GM19452 (cell line): ENCODE results near the gene IQGAP2.
"Not testable (repeated sequence)": the region's sequence is repeated elsewhere in the genome, so short reads cannot be mapped to it uniquely, and the experiment has no call there.

Experiments
- ATAC-seq: cut with Tn5 transposase; IDR thresholded peaks from one replicate; pipeline ENCODE4 v1.9.1; 2021; ENCODE audit not compliant: unreplicated experiment

The IQGAP2 gene, protein sequence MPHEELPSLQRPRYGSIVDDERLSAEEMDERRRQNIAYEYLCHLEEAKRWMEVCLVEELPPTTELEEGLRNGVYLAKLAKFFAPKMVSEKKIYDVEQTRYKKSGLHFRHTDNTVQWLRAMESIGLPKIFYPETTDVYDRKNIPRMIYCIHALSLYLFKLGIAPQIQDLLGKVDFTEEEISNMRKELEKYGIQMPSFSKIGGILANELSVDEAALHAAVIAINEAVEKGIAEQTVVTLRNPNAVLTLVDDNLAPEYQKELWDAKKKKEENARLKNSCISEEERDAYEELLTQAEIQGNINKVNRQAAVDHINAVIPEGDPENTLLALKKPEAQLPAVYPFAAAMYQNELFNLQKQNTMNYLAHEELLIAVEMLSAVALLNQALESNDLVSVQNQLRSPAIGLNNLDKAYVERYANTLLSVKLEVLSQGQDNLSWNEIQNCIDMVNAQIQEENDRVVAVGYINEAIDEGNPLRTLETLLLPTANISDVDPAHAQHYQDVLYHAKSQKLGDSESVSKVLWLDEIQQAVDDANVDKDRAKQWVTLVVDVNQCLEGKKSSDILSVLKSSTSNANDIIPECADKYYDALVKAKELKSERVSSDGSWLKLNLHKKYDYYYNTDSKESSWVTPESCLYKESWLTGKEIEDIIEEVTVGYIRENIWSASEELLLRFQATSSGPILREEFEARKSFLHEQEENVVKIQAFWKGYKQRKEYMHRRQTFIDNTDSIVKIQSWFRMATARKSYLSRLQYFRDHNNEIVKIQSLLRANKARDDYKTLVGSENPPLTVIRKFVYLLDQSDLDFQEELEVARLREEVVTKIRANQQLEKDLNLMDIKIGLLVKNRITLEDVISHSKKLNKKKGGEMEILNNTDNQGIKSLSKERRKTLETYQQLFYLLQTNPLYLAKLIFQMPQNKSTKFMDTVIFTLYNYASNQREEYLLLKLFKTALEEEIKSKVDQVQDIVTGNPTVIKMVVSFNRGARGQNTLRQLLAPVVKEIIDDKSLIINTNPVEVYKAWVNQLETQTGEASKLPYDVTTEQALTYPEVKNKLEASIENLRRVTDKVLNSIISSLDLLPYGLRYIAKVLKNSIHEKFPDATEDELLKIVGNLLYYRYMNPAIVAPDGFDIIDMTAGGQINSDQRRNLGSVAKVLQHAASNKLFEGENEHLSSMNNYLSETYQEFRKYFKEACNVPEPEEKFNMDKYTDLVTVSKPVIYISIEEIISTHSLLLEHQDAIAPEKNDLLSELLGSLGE (N-terminal part only)

DNA sequence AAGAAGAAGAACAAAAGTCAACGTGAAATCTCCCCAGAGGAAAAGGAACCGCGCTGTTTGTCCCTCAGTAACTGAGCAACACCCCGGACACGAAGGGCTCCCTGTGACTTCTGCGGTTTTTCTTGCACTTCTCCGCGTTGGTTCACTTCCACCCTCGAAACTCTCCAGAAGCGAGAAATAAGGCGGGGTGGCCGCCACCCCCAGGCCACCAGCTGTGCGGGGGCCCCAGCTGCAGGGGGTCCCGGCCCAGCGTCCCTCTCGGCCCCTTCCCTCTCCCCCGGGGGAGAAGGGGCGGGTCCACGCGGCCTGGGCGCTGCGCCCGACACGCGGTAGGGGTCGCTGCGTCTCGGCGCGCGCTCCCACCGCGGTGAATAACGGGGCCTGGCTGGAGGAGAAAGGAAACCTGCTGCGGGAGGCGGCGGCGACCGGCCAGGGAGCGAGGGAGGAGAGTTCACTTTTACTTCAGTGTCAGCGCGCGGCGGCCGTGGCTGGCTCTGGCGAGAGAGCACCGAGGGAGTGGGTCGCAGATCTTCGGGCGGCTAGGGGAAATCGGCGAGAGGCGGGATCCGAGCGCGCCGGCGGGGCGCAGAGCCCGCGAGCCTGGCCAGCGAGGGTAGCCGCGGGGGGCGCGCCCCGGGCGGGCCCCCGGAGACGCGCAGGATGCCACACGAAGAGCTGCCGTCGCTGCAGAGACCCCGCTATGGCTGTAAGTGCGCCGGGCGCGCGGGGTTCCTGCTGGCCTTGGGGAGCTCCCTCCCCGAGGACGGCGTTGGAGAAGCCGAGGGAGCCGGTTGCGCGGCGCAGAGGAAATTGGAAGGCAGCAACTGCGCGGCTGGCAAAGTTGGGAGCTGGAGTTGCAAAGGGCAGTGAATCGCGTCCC is at the start of gene IQGAP2:
IQGAP2 (plus strand) TSS at position 400 of the 880 bp plus-strand sequence; CDS start at position 661, 261 bp downstream.
- peak; percentile 57 for ATAC-seq

DNA sequence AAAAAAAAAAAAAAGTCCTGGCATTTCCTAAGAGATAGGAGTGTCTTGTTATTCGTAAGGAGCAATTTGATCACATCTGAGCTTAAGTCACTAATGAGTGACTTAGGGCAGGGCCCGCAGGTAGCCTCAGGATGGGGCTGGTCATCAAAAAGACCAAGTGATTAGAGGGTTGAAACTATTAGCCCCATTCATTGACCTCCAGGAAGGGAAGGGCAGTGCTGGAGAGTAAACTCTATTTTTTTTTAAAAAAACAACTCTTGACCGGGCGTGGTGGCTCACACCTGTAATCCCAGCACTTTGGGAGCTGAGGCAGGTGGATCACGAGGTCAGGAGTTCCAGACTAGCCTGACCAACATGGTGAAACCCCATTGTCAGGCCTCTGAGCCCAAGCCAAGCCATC is 46.2 kb upstream of the IQGAP2 start:
- ATAC-seq = no peak

DNA sequence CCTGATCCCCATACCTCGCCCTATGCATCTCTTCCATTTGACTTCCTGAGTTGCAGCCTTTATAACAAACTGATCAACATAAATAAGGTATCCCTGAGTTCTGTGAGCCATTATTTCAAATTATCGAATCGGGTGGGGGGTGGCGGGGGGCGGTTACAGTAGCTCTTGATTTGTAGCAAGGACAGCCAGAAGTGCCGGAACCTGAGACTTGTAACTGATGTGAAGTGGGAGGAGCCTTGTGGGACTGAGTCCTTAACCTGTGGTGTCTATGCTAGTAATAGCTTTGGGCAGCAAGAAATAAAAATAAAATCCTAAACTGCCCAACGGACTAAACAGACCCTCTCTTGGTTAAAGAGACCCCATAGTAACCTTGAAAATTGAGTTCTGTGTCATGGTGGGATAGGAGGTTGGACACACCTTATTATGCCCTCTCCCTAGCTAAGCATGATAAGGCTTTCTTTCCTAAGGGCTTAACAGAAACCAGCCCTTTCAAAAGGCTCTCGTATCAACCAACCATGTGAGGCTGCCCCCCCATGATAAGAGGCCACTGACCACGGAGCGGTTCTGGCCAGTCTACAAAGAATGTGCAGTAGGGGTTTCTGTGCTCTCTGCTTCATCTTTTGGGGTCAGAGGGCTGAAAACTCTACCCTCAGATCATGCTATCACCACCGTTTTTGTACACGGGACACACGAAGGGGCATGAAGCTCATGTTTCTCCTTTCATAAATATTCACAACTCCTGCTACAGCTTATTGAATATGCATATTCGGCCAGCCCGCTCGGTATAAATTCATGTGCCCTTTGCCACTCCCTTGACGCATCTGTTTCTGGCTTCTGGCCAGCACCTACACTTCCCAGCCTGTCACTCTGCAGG is 39.5 kb upstream of the IQGAP2 start:
- ATAC-seq = no peak

DNA sequence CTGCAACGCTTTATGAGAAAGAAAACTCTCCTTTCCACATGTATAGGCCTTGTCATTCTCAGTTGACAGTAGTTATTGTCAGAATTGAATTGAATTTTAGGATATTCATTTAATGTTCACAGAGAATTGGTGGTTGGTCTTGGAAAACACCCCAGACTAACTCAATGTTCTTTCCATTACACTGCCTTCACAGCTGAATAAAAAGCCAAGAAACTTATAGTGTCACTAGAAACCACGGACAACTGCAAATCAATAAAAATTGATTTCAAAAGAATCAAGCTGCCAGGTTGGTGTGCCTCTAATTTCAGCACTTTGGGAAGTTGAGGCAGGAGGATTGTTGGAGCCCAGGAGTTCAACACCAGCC is 38.9 kb upstream of the IQGAP2 start:
- no peak for ATAC-seq

DNA sequence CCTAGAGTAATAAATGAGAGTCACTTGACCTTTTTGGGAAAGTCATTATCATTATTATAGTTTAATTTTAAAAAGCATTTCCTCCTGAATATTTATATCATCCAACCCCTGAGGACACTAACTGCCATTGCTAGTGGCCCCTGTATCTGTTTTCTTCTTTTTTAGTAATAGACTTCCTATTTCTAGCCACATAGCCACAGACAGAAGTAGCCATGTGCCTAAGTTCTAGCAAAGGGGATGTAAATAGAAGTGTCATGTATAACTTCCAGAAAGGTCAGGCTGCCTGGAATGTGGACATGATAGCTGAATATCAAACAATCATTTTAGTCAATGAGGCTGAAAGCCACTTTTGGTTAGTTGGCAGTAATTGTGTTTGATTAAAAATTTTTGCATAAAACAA is 37.5 kb upstream of the IQGAP2 start:
- ATAC-seq = no peak

DNA sequence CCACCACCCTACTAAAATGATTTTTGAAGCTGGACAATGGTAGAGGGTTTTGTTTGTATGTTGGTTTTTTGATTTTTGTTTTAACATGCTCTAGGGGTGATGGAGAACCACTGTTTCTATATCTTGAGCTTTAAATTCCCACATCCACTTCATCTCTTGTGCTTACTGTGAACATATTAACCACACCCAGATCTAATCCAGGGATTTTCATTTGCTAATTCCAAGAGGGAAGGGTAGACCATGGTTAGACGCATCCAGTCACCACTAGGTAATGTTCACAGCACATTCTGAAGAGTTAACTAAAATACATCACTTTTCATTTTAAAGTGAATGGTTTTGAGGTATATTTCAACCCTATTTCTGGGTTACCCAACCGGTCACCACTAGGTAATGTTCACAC is 36.5 kb upstream of the IQGAP2 start:
- no peak for ATAC-seq

DNA sequence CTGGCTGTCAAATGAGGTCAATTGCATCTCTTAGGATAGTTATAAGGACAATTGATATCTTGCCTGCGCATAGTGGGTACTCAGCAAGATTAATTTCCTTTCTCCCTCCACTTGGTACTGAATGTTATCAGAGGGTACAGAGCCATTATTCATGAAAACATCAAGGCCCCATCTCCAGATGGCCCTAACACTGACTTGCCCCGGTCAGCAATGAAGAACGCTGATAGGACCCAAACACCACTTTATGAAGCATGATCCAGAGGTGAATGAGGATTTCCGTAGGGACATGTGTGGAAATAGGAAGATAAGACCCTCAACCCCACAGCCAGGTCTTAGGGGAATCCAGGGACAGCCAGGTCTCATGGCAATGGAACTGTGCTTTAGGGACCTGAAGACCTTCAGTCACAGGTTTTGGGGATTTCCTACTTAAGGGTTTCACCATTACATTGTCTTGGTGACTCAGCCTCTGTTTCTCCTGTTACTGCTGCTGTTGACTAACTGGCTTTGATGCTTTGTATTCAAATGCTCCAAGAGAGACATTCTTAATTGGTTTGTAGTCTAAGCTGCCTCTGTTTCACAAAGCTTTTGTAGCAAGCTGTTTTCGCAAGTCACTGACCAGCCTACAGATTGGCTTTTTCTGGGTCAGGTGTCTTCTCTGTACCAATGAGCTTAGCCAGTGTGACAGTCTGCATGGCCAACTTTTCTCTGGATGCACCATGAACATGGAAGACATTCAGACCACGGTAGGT is 35.3 kb upstream of the IQGAP2 start:
- ATAC-seq = no peak

DNA sequence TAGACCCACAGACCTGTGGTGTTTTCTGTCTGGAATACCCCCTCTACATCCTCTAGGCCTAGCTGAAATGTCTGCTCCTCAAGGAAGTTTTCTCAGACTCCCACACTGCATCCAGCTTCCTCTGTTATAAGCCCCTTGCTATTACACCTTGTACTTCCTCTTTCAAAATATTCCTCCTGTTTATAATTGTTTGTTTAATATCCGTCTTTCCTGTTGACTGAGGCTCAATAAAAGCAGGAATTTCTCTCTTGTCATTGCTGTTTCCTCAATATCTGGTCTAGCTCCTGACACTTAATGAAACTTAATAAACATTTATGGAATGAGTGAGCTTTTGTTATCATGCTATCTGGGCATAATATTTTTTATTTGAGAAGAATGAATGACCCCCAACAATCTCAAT is 34.1 kb upstream of the IQGAP2 start:
- ATAC-seq = no peak

DNA sequence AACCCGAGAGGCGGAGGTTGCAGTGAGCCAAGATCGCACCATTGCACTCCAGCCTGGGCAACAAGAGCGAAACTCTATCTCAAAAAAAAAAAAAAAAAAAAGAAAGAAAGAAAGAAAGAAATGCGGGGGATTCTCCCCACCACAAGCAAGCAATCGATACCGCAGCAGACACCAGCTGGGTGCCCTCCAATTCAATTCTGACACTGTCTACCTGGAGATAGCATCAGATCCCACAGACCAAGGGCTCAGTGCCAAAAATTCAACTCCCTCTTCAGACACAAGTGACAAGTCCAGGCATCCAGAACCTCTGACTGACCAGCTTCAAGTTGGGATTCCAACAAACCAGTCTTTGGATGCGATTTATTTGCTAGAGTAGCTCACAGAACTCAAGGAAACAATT is 33.4 kb upstream of the IQGAP2 start:
- not testable (repeated sequence) for ATAC-seq

DNA sequence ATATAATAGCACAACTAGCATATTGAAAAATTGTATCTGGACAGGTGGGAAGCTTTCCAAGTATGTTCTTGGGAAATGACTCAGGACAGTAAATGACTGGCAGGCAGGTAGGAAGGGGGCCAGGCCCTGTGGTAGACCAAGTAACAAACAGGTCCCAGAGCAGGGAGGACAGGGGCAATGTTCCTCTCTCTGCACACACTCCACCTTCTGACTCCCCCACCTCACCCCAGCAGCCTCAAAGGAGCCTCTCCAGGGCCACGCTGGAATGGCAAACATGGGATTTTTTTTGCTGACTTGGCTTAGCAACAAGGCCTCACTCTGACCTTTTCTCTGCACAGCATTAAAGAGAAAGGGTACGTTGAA is 31.1 kb upstream of the IQGAP2 start:
- ATAC-seq = no peak

DNA sequence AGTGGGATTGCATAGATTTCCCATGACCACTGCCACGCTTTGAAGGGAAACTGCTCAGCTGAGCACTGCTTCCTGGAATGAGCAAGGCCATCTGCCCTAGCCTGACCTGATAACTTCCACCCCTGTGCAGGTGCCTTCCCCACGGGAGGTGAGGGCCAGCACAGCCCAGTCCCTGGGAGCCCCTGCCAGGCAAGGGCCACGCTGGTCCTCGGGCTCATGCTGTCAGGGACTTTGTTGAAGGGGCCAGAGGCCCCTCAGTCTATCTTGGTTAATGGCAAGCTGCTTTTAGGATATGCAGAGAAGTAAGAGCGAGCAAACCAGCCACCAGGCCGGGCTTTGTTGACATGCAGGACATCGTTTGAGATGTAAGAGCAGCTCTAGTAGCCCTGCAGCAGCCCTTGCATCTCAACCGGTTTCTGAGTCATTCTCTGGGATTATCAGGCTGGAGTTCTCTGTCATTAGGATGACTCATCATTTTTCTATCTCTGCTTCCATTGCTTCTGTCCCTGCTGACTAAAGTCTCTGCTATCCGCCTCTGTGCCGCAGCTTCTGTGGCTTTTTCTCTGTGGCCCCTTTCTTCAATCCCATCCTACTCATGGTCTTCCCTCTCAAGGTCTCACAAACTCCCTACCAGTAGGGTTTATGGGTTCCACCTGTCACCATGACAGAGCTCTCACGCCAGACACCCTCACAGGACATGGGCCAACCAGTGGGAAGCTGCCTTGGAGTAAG is 30.6 kb upstream of the IQGAP2 start:
- ATAC-seq = no peak

DNA sequence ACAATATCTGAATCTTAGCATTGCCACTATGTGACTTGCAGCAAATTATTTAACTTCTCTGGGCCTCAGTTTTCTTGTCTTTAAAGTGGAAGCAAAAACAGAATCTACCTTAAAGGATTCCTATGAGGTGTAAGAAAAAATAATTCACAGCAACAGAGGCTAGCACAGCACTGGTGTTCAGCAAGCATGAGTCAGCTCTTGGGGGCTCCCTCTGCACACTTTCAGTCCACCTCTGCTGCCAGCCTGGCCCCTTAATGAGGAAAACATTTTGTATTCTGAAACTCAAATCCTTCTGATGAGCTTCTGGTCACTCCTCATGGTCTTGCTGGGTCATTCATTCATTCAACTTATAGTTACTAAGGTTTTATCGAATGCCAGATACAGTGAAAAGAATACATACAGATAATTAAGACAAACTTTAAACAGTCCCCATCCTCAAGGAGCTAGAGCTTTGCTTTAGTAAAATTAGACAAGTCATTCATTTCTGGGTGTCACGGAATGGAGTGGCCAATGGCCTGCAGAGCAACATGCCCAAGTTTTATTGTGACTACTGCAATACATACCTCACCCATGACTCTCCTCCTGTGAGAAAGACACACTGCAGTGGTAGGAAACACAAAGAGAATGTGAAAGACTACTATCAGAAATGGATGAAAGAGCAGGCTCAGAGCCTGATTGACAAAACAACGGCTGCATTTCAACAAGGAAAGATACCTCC is 26.8 kb upstream of the IQGAP2 start:
- no peak for ATAC-seq

DNA sequence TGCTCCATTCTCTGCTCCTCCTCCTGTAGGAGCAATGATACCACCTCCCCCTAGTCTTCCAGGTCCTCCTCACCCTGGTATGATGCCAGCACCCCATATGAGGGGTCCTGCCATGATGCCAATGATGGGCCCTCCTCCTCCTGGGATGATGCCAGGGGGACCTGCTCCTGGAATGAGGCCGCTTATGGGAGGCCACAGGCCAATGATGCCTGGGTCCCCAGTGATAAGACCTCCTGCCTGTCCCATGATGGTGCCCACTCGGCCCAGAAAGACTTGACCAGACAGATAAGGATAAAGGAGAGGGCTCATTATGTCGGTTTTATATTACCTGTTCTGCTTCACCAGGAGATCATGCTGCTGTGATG is 26.2 kb upstream of the IQGAP2 start:
- ATAC-seq = no peak

DNA sequence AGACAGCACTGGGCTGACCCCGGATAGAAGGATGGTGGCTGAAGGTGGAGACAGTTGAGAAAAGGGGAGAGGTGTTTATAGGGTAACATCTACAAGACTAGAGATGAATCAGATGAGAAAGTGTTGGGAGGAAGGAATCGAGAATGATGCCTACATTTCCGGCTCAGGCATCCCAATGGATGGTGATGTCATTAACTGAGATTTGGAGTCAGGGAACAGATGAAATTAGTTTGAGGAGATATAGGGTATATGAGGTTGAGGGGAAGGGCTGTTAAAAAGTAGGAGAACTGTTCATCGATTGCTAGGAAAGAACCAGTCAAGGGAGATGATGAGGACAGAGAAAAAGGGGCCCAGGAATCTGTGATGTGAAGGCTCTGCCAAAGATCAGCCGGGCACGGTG is 24.7 kb upstream of the IQGAP2 start:
- ATAC-seq = no peak

DNA sequence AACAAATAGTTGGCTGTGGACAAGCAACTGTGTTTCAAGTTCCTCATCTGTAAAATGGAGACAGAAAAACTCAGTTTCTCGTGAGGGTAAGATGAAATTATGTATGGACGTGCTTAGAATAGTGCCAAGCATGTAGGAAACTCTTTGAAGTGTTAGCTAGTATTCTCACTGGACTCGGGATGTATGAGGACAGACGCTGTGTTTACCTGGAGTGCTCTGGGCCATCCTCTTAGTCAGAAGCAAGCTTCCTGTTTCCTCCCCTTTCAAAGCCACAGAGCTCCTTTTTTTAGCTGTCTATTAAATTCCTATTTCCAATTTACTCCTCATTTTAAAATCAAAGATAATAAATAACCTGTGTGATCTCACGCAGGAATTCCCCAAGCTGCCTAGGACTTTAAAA is 23.8 kb upstream of the IQGAP2 start:
- ATAC-seq = no peak

DNA sequence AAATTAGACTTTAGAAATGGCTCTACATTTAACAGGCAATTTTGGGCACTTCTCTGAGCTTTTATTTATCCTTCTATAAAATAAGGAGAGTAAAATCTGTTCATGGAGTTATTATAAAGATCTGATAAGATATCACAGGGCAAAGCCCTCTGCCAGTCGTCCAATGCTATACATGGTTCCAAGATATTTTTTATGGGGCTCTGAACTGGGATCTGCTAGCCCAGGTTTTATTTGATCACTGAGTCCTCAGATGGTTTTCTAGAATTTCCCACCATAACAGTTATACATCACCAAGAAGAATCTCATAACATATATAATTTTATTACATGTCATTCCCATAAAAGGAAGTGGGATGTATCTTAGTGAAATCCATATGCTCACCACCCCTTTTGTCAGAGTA is 23.2 kb upstream of the IQGAP2 start:
- ATAC-seq = no peak

DNA sequence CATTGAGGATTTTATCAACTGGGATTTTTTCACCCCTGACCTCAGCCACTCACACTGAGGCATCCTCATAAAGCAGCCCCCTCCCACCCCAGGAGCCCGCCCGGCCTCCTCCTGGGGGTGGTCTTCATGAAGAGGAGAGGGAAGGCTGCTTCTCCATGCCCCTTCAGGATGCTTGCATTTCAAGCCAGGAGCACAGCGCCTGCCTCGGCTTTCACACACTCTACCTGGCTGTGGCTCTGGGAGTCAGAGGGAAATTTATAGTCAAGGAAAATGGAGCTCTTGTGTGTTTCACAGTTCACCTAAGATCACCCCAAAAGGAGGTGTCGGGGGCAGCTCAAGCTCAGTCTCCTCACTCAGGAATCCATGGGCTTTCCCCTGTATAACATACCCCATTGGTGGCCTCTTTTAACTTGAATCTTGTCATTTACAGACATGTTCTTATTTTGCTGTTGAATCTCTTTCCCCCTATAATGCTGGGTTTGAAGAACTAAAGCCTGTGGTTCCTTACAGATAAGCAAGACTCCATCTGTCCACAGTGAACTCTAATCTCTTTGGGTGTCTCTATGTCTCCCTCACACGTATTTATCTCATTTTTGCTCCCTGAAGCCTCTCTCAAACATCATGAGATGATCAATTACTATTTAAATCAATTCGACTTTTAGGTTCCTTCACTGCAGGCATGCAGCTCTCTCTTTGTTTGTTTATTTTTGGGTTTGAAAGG is 22.6 kb upstream of the IQGAP2 start:
- no peak for ATAC-seq
